Neural cell (in vitro differentiated cells): ENCODE results near the gene PTAFR. TPM values are rescaled to one million over a fixed set of nuclear protein-coding genes. Genes with fewer than 3 reads are reported as not detected.

Experiments used
- H2AFZ ChIP-seq: fragments of 200-600, 300-800 bp; sonication (generic), shearing (Covaris generic); 2 replicates; pipeline ENCODE4 v1.6.0; 2014; ENCODE audit warnings: low read depth, mild to moderate bottlenecking, antibody characterized with exemption, low read length, moderate library complexity
- H3F3A ChIP-seq: fragments of 200-600 bp; shearing (Covaris generic); 2 replicates; pipeline ENCODE4 v1.6.1; 2016; ENCODE audit warnings: mild to moderate bottlenecking, moderate library complexity, mixed read lengths, antibody characterized with exemption, low read length; ENCODE audit not compliant: insufficient read depth, poor library complexity, severe bottlenecking
- H3K27ac ChIP-seq: fragments of 200-600, 300-800 bp; sonication (generic), shearing (Covaris generic); 2 replicates; pipeline ENCODE4 v1.5.1; 2014; ENCODE audit warnings: mild to moderate bottlenecking, low read length, moderate library complexity
- H3K27me3 ChIP-seq: fragments of 300-800, 200-600 bp; sonication (generic), shearing (Covaris generic); 2 replicates; pipeline ENCODE4 v1.6.0; 2014; ENCODE audit warnings: mild to moderate bottlenecking, low read depth, low read length, moderate library complexity; ENCODE audit not compliant: insufficient read depth
- H3K36me3 ChIP-seq: fragments of 300-800, 200-600 bp; sonication (generic), shearing (Covaris generic); 2 replicates; pipeline ENCODE4 v1.5.1; 2014; ENCODE audit warnings: mild to moderate bottlenecking, antibody characterized with exemption, low read length, moderate library complexity; ENCODE audit not compliant: insufficient read depth
- H3K4me2 ChIP-seq: fragments of 300-800, 200-600 bp; sonication (generic), shearing (Covaris generic); 2 replicates; pipeline ENCODE4 v1.6.0; 2014; ENCODE audit warnings: mild to moderate bottlenecking, low read length
- H3K4me3 ChIP-seq: fragments of 300-800, 200-600 bp; sonication (generic), shearing (Covaris generic); 2 replicates; pipeline ENCODE4 v1.5.1; 2014; ENCODE audit warnings: mild to moderate bottlenecking, low read length, moderate library complexity
- H3K79me2 ChIP-seq: fragments of 200-600 bp; shearing (Covaris generic); replicated peaks from 2 replicates; pipeline ENCODE4 v1.6.0; 2014; ENCODE audit warnings: mild to moderate bottlenecking, low read length, moderate library complexity; ENCODE audit not compliant: insufficient read depth
- H3K9ac ChIP-seq: fragments of 300-800, 200-600 bp; sonication (generic), shearing (Covaris generic); 2 replicates; pipeline ENCODE4 v1.6.1; 2016; ENCODE audit warnings: mild to moderate bottlenecking, low read length, mixed read lengths
- H3K9me2 ChIP-seq: fragments of 200-600 bp; shearing (Covaris generic); 2 replicates; pipeline ENCODE4 v1.6.1; 2016; ENCODE audit warnings: mild to moderate bottlenecking, low read length, mixed read lengths; ENCODE audit not compliant: insufficient read depth
- H3K9me3 ChIP-seq: fragments of 200-600, 300-800 bp; sonication (generic), shearing (Covaris generic); 2 replicates; pipeline ENCODE4 v1.6.1; 2016; ENCODE audit warnings: mild to moderate bottlenecking, mixed run types, low read length, moderate library complexity, mixed read lengths
- H4K20me1 ChIP-seq: fragments of 200-600 bp; shearing (Covaris generic); 2 replicates; pipeline ENCODE4 v1.6.1; 2016; ENCODE audit warnings: mild to moderate bottlenecking, mixed run types; ENCODE audit not compliant: insufficient read depth
- CTCF ChIP-seq: fragments of 450-650 bp; IDR thresholded peaks from 2 replicates; pipeline ENCODE4 v1.5.1; 2014; ENCODE audit warnings: antibody characterized with exemption, mild to moderate bottlenecking, moderate library complexity; ENCODE audit not compliant: poor library complexity, severe bottlenecking
- EP300 ChIP-seq: fragments of 450-650 bp; conservative IDR thresholded peaks from 2 replicates; pipeline ENCODE4 v1.6.1; 2014; ENCODE audit warnings: antibody characterized with exemption, mild to moderate bottlenecking, moderate library complexity; ENCODE audit not compliant: poor library complexity, severe bottlenecking
- EZH2 ChIP-seq: fragments of 200-600, 300-800 bp; shearing (Covaris generic), sonication (generic); IDR thresholded peaks from 2 replicates; pipeline ENCODE4 v1.6.1; 2014; ENCODE audit warnings: antibody characterized with exemption, low read length, borderline replicate concordance, mild to moderate bottlenecking; ENCODE audit not compliant: insufficient read depth, poor library complexity, severe bottlenecking
- MXI1 ChIP-seq: fragments of 450-650 bp; conservative IDR thresholded peaks from 2 replicates; pipeline ENCODE4 v1.6.1; 2014; ENCODE audit warnings: antibody characterized with exemption, mild to moderate bottlenecking; ENCODE audit not compliant: poor library complexity, severe bottlenecking
- POLR2AphosphoS5 ChIP-seq: IDR thresholded peaks from 2 replicates; pipeline ENCODE4 v1.6.1; 2012
- RAD21 ChIP-seq: fragments of 450-650 bp; conservative IDR thresholded peaks from 2 replicates; pipeline ENCODE4 v1.6.1; 2014; ENCODE audit warnings: antibody characterized with exemption, mild to moderate bottlenecking, moderate library complexity
- REST ChIP-seq: IDR thresholded peaks from 2 replicates; pipeline ENCODE4 v1.6.1; 2012; ENCODE audit warnings: borderline replicate concordance
- SMC3 ChIP-seq: fragments of 450-650 bp; conservative IDR thresholded peaks from 2 replicates; pipeline ENCODE4 v1.6.1; 2014; ENCODE audit warnings: antibody characterized with exemption, mild to moderate bottlenecking, moderate library complexity; ENCODE audit not compliant: poor library complexity
- TAF1 ChIP-seq: IDR thresholded peaks from 2 replicates; pipeline ENCODE4 v1.6.1; 2012; ENCODE audit warnings: low read depth
- polyA plus RNA-seq: library from polyadenylated mRNA; depleted of rRNA; stranded (reverse); fragments of >200 nt; gene quantifications from 2 replicates; pipeline ENCODE4 v1.2.3, GENCODE V29; 2014

Gene PTAFR
- polyA plus RNA-seq, 1 donor from 2014 or later, result 0.30 TPM

DNA sequence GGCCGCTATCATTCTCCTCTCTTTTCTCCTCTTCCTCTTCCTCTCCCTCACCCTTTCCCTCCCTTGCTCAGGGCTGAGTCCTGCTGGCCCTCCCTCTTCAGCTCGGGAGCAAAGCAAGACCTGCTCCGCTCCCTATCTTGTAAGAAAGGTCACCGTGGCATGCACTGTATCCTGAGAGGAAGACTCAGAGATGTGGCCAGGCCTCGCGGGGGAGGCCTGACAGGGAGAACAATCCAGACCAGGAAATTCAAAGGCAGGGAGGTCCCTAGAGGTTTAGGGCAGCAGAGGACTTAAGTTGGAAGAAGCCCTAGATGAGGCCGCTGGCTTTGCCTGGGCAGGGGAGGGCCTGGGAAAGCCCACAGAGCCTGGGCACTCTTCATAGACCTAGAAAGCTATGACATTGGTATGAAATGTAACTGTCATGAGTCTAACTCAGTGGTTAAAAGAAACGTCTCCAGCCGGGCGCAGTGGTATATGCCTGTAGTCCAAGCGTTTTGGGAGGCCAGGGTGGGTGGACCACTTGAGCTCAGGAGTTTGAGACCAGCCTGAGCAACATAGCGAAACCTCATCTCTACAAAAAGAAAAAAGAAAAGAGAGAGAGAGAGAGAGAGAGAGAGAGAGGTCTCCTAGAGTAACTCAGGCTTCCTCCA is 14.6 kb upstream of the PTAFR start:
- Histone ChIP-seq H3K9me3 (no peaks in the 10 kb centered on the region), H3K9me2 (no peaks in the 10 kb centered on the region), H3K9ac (no peak overlapping the region), H3K4me3 (no peak overlapping the region), H3K36me3 (no peaks in the 10 kb centered on the region), H3F3A (no peaks in the 10 kb centered on the region), H4K20me1 (no peaks in the 10 kb centered on the region), H2AFZ (no peak overlapping the region), H3K4me2 (no peak overlapping the region), H3K27me3 (no peaks in the 10 kb centered on the region), H3K79me2 (no peaks in the 10 kb centered on the region), H3K27ac (no peak overlapping the region)
- TF ChIP-seq POLR2AphosphoS5, result no peak
- TF ChIP-seq EZH2, result no peak
- no peak for TF ChIP-seq REST
- no peak for TF ChIP-seq EP300
- TF ChIP-seq MXI1, result no peak
- TF ChIP-seq SMC3, result no peak
- TF ChIP-seq CTCF, result no peak
- no peak for TF ChIP-seq TAF1
- no peak for TF ChIP-seq RAD21

GRCh38 chr1:28190337-28190979 is 14.0 kb upstream of the PTAFR start:
- TF ChIP-seq SMC3 (no peak), REST (no peak), RAD21 (no peak), POLR2AphosphoS5 (no peak), CTCF (no peak), MXI1 (no peak), EZH2 (no peak), TAF1 (no peak), EP300 (no peak)
- no peak overlapping the region for H3K27ac ChIP-seq
- no peaks in the 10 kb centered on the region for H3K9me2 ChIP-seq
- no peaks in the 10 kb centered on the region for H4K20me1 ChIP-seq
- H2AFZ ChIP-seq, result no peak overlapping the region
- H3K27me3 ChIP-seq, result no peaks in the 10 kb centered on the region
- no peaks in the 10 kb centered on the region for H3K9me3 ChIP-seq
- no peak overlapping the region for H3K4me2 ChIP-seq
- no peaks in the 10 kb centered on the region for H3F3A ChIP-seq
- H3K9ac ChIP-seq, result no peak overlapping the region
- H3K79me2 ChIP-seq, result no peaks in the 10 kb centered on the region
- no peak overlapping the region for H3K4me3 ChIP-seq
- H3K36me3 ChIP-seq, result no peaks in the 10 kb centered on the region
